Body of pancreas (tissue), 4 donors: ENCODE results near the gene PHF21B. TPM values are rescaled to one million over a fixed set of nuclear protein-coding genes. Genes with fewer than 3 reads are reported as not detected.

Source experiments
- ATAC-seq: fragments of 150-250 bp; one replicate; pipeline ENCODE4 v1.9.1; 2016
- DNase-seq, 4 donors: peaks; one replicate each; pipeline ENCODE4 v3.0.0-alpha.2; 2019
- H3K27ac ChIP-seq, 4 donors: fragments of 200-600 bp; sonication (generic); 1 replicate in 3 of 4; 2 replicates in 1 of 4; pipeline versions ENCODE4 v1.5.1 to v1.6.1; 2016 to 2019; ENCODE audit warnings: mild to moderate bottlenecking in 1 of 4, mixed read lengths in 1 of 4, moderate library complexity in 1 of 4
- H3K27me3 ChIP-seq, 2 donors: fragments of 200-600 bp; sonication (generic); one replicate each; pipeline ENCODE4 v1.6.0; 2016; ENCODE audit warnings: mild to moderate bottlenecking in 1 of 2
- H3K36me3 ChIP-seq, 2 donors: fragments of 200-600 bp; sonication (generic); replicated peaks in 1 of 2; 2 replicates each; pipeline ENCODE4 v1.5.1; 2016; ENCODE audit warnings: low read depth in 2 of 2; ENCODE audit not compliant: insufficient read depth in 1 of 2
- H3K4me1 ChIP-seq: fragments of 200-600 bp; sonication (generic); one replicate; pipeline ENCODE4 v1.6.0; 2016
- H3K4me3 ChIP-seq, 2 donors: fragments of 200-600 bp; sonication (generic); 1 replicate in 1 of 2; 2 replicates in 1 of 2; pipeline ENCODE4 v1.5.1; 2016 to 2019
- H3K9me3 ChIP-seq, 3 donors: fragments of 200-600 bp; sonication (generic); 1 replicate in 2 of 3; 2 replicates in 1 of 3; pipeline ENCODE4 v1.5.1; 2016
- CTCF ChIP-seq, 7 experiments: fragments of 450-650 bp in 4 of 7; fragments of 200-600 bp in 3 of 7; sonication (generic) in 3 of 7; IDR thresholded peaks; one replicate each; pipeline ENCODE4 v1.5.1; 2016 to 2019; ENCODE audit warnings: antibody characterized with exemption in 7 of 7
- POLR2A ChIP-seq, 3 donors: fragments of 450-650 bp; IDR thresholded peaks; one replicate each; pipeline ENCODE4 v1.6.1; 2016; ENCODE audit warnings: antibody characterized with exemption in 3 of 3, mild to moderate bottlenecking in 2 of 3
- WGBS, 2 donors: methylation state at CpG; one replicate each; pipeline ENCODE4 v1.1.5; 2017; 5-methylcytosine and 5-hydroxymethylcytosine counted together
- intact Hi-C: fragments of 100-400 bp; cut with DNase I; formaldehyde crosslinking; loops from one replicate; pipeline ENCODE4 v1.15.1; 2023
- total RNA-seq, 2 donors: library from RNA; depleted of rRNA; stranded (reverse); fragments of >200 nt; gene quantifications; one replicate each; pipeline ENCODE4 v1.1.0, GENCODE V29; 2016

The PHF21B gene
- total RNA-seq, 2 donors from 2014 or later: under 0.01 TPM; not detected in 1

DNA sequence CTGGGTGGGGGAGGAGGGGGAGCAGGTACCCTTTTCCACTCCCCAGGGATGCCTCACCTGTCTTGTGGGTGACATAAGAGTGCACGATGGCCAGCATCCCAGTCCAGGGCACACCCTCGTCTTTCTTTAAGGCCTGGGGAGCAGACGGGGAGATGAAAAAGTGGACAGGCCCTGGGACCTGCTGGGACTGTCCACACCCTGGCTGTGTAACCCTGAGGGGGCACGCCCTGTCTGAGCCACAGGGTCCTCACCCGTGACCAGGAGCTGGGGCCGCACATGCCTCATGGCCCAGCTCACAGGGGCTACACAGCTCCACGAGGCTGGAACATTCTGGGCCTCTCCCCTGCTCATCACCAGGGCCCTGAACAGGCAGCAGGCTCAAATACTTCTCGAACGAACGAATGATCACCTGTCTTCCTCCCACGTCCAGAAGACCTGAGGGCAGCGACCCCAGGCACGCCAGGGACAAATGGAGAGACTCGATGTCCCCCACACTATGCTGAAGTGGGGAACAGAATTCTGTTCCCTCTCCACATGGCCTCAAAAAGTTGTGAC, 123.9 kb downstream of the PHF21B start:
- Histone ChIP-seq H3K9me3 (no peaks in the 10 kb centered on the region), H3K27ac (no peak overlapping the region), H3K27me3 (no peaks in the 10 kb centered on the region), H3K4me3 (no peak overlapping the region), H3K36me3 (no peaks in the 10 kb centered on the region), H3K4me1 (no peaks in the 10 kb centered on the region)
- TF ChIP-seq POLR2A (IDR thresholded peaks at IDR 0.05): no peak
- TF ChIP-seq CTCF (IDR thresholded peaks at IDR 0.05): no peak
- ATAC-seq (no peak), DNase-seq (no peak)
- intact Hi-C loops: no loop called here
- 63 to 72% methylated on average over 11 to 14 of the region's 14 CpGs for WGBS, 2 donors

DNA sequence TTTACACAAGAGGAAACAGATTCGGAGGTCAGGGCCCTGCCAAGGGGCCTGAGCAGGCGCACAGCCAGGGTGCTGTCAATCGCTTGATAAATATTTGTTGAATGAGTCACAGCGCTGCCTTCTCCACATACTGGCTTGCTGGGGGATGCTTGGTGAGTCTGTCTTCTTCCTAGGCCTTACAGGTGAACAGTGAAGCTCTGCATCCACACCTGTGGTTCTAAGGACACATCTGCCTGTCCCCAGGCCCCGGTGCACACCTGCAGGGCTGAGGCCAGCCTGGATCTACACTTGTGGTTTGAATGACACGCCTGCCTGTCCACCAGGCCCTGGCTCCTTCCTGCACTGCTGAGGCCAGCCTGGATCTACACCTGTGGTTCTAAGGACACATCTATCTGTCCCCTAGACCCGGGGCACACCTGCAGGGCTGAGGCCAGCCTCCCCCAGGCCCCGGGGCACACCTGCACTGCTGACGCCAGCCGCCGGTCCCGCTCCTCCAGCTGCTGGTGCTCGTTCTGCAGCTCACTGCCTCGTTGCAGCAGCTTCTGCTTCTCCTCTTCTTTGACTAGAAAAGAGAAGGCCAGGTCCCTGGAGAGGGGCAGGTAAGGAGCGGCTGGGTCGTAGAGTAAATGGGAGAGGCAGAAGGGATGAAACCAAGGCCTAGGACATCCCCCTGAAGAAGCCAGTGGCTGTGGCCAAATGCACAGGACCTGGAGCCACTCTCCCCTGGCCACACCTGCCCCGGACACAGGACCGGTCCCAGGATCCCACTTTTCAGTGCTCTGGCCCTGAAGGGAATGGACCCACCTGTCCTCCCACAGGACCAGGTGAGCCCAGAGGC, 124.6 kb downstream of the PHF21B start:
- no peak for DNase-seq
- Histone ChIP-seq H3K27me3 (no peaks in the 10 kb centered on the region), H3K27ac (no peak overlapping the region), H3K9me3 (no peaks in the 10 kb centered on the region), H3K4me3 (no peak overlapping the region), H3K4me1 (no peaks in the 10 kb centered on the region), H3K36me3 (no peaks in the 10 kb centered on the region)
- intact Hi-C loops: no loop called here
- TF ChIP-seq CTCF (IDR thresholded peaks at IDR 0.05): no peak
- 62 to 63% methylated on average over 9 to 18 of the region's 18 CpGs for WGBS, 2 donors
- no peak for ATAC-seq

GRCh38 chr22:44884562-44884961, 125.2 kb downstream of the PHF21B start:
- intact Hi-C loops: no loop called here
- DNase-seq (no peak), ATAC-seq (no peak)
- no peaks in the 10 kb centered on the region for H3K4me1 ChIP-seq
- no peak overlapping the region for H3K27ac ChIP-seq
- no peak for TF ChIP-seq POLR2A (IDR thresholded peaks at IDR 0.05)
- no peak for TF ChIP-seq CTCF (IDR thresholded peaks at IDR 0.05)
- no peaks in the 10 kb centered on the region for H3K36me3 ChIP-seq
- WGBS, 2 donors: 81 to 83% methylated on average over 1 of the region's 1 CpG
- no peak overlapping the region for H3K4me3 ChIP-seq
- H3K27me3 ChIP-seq: no peaks in the 10 kb centered on the region
- no peaks in the 10 kb centered on the region for H3K9me3 ChIP-seq

DNA sequence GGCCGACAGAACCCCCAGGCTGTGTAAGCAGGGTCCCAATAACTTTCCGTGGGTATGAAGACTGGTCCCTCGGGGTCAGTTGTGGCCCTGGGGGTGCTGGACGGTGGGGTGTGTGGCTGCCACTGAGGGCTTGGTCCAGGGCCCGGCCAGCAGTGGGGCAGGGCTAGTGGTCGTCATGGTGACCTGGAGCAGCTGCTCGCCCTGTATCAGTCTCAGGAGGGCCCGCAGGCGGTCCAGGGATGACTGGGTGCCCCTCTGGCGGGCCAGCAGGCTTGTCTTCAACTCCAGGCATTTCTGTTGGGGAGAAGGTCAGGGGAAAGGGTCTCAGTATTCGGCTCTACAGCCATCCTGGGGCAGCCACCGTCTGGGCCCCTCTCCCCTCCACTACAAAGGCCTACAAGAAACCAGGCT, 126.8 kb downstream of the PHF21B start:
- intact Hi-C loops: no loop called here
- no peak for DNase-seq
- H3K9me3 ChIP-seq: no peaks in the 10 kb centered on the region
- H3K36me3 ChIP-seq: no peaks in the 10 kb centered on the region
- no peak overlapping the region for H3K4me3 ChIP-seq
- H3K27ac ChIP-seq: no peak overlapping the region
- no peaks in the 10 kb centered on the region for H3K27me3 ChIP-seq
- no peak for ATAC-seq
- TF ChIP-seq POLR2A (IDR thresholded peaks at IDR 0.05) (no peak), CTCF (IDR thresholded peaks at IDR 0.05) (no peak)
- 69 to 75% methylated on average over 5 to 12 of the region's 12 CpGs for WGBS, 2 donors
- no peaks in the 10 kb centered on the region for H3K4me1 ChIP-seq
